Measurements from ENCODE around the gene ABLIM2. TPM values are rescaled to one million over a fixed set of nuclear protein-coding genes. Genes with fewer than 3 reads are reported as not detected.
A peak's percentile ranks its signal among the peaks of the same experiment; 100 is the strongest.

The ABLIM2 gene
- total RNA-seq, 4 donors from 2014 or later = 177 to 281 (median 244) TPM

GRCh38 chr4:8164687-8165086, 6.1 kb upstream of the ABLIM2 start:
- no peaks in the 10 kb centered on the region for H3K9me3 ChIP-seq
- peaks cover 53 to 64% of the 10 kb centered on the region in 2 donors for H3K4me1 ChIP-seq
- TF ChIP-seq POLR2A (IDR thresholded peaks at IDR 0.05) = no peak
- TF ChIP-seq, protein P1, sequence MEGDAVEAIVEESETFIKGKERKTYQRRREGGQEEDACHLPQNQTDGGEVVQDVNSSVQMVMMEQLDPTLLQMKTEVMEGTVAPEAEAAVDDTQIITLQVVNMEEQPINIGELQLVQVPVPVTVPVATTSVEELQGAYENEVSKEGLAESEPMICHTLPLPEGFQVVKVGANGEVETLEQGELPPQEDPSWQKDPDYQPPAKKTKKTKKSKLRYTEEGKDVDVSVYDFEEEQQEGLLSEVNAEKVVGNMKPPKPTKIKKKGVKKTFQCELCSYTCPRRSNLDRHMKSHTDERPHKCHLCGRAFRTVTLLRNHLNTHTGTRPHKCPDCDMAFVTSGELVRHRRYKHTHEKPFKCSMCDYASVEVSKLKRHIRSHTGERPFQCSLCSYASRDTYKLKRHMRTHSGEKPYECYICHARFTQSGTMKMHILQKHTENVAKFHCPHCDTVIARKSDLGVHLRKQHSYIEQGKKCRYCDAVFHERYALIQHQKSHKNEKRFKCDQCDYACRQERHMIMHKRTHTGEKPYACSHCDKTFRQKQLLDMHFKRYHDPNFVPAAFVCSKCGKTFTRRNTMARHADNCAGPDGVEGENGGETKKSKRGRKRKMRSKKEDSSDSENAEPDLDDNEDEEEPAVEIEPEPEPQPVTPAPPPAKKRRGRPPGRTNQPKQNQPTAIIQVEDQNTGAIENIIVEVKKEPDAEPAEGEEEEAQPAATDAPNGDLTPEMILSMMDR (IDR thresholded peaks at IDR 0.05 in 4 of 5, conservative IDR thresholded peaks at IDR 0.05 in 1 of 5) = no peak
- ATAC-seq = no peak
- intact Hi-C loops (cut with DNase I; ENCODE audit: low total_unique reads) = loop anchor here (1.0 to 2.0 kb wide), 5 partner anchors 20 to 96 kb away; no protein-coding TSS in a partner anchor
- in situ Hi-C loops (cut with MboI; ENCODE audit: low sequenced_read_pairs in 4 of 4) = loop anchor here (5.0 to 10.0 kb wide), 2 partner anchors 60 to 62 kb away; no protein-coding TSS in a partner anchor
- DNase-seq = peak in 1 of 2 donors; percentile 37
- H3K27me3 ChIP-seq = no peaks in the 10 kb centered on the region
- peak overlapping the region; percentile 86 to 99 (median 97) for H3K27ac ChIP-seq
- no peaks in the 10 kb centered on the region for H3K36me3 ChIP-seq
- no peak overlapping the region for H3K4me3 ChIP-seq

DNA sequence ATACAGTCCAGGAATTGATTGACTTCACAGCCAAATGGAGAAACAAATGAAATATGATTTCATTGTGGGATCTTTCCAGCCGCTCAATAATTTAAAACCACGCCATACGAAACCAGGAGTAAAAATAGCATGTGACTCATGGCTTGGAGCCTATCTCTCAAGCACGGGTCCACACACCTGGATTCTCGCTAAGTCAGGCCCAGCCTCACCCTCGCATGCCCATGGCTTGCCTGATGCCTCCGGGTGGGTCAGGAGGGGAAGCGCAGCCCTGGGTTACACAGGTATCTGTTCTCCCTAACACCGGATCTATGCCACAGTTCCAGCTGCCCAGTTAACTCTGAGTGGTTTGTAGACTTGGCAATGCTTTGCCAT, 5.6 kb upstream of the ABLIM2 start:
- Histone ChIP-seq H3K36me3 (no peaks in the 10 kb centered on the region), H3K27ac (peak overlapping the region; percentile 86 to 99 (median 97)), H3K27me3 (no peaks in the 10 kb centered on the region), H3K4me3 (peak overlapping the region in 2 of 4 donors; percentile 25 to 32), H3K4me1 (peaks cover 53 to 63% of the 10 kb centered on the region in 2 donors), H3K9me3 (no peaks in the 10 kb centered on the region)
- peak; percentile 43 to 53 for ATAC-seq
- intact Hi-C loops (cut with DNase I; ENCODE audit: low total_unique reads) = loop anchor here (2.0 kb wide), 1 partner anchor 39 kb away; no protein-coding TSS in a partner anchor
- in situ Hi-C loops (cut with MboI; ENCODE audit: low sequenced_read_pairs in 4 of 4) = loop anchor here in 3 of 4 donors (10.0 kb wide), 1 partner anchor 59 kb away; no protein-coding TSS in a partner anchor
- peak in 1 of 2 donors; percentile 75 for TF ChIP-seq POLR2A (IDR thresholded peaks at IDR 0.05)
- TF ChIP-seq, protein P1 (IDR thresholded peaks at IDR 0.05 in 4 of 5, conservative IDR thresholded peaks at IDR 0.05 in 1 of 5) = no peak
- peak; percentile 82 to 91 for DNase-seq

GRCh38 chr4:8163436-8164193, 5.0 kb upstream of the ABLIM2 start:
- peak in 1 of 2 donors; percentile 56 for DNase-seq
- TF ChIP-seq, protein P1 (IDR thresholded peaks at IDR 0.05 in 4 of 5, conservative IDR thresholded peaks at IDR 0.05 in 1 of 5) = no peak
- peak in 1 of 2 donors; percentile 83 for TF ChIP-seq POLR2A (IDR thresholded peaks at IDR 0.05)
- Histone ChIP-seq H3K4me3 (peak overlapping the region in 3 of 4 donors; percentile 21 to 32 (median 25)), H3K27me3 (no peaks in the 10 kb centered on the region), H3K4me1 (peaks cover 50 to 58% of the 10 kb centered on the region in 2 donors), H3K36me3 (no peaks in the 10 kb centered on the region), H3K9me3 (no peaks in the 10 kb centered on the region), H3K27ac (peak overlapping the region; percentile 86 to 99 (median 97))
- in situ Hi-C loops (cut with MboI; ENCODE audit: low sequenced_read_pairs in 4 of 4) (loop anchor here in 3 of 4 donors (10.0 kb wide), 1 partner anchor 59 kb away; no protein-coding TSS in a partner anchor), intact Hi-C loops (cut with DNase I; ENCODE audit: low total_unique reads) (loop anchor here (2.0 kb wide), 1 partner anchor 39 kb away; no protein-coding TSS in a partner anchor)
- ATAC-seq = no peak

DNA sequence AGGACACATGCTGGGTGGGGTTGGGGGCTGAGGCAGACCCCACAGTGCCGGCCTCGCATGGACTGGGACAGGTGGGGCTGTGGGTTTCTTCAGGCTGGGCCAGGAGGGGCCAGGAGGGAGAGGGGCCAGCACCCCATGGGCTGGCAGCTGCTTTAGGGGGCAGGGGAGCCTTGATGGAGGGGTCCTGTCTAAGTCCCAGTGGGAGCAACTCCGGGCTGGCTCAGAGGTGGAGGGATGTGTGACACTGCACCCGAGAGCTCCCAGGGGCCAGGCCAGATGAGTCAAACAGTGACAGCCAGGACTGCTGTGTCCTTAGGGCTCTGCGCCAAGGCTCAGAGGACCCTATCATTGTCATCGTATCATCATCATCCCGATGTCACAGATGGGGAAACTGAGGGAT, 4.4 kb upstream of the ABLIM2 start:
- Histone ChIP-seq H3K27ac (peak overlapping the region; percentile 86 to 99 (median 97)), H3K36me3 (no peaks in the 10 kb centered on the region), H3K4me1 (peaks cover 48 to 54% of the 10 kb centered on the region in 2 donors), H3K27me3 (no peaks in the 10 kb centered on the region), H3K4me3 (peak overlapping the region in 1 of 4 donors; percentile 32), H3K9me3 (no peaks in the 10 kb centered on the region)
- intact Hi-C loops (cut with DNase I; ENCODE audit: low total_unique reads) (no loop called here), in situ Hi-C loops (cut with MboI; ENCODE audit: low sequenced_read_pairs in 4 of 4) (loop anchor here in 3 of 4 donors (10.0 kb wide), 1 partner anchor 58 kb away; no protein-coding TSS in a partner anchor)
- peak in 1 of 2 donors; percentile 39 for TF ChIP-seq POLR2A (IDR thresholded peaks at IDR 0.05)
- TF ChIP-seq, protein P1 (IDR thresholded peaks at IDR 0.05 in 4 of 5, conservative IDR thresholded peaks at IDR 0.05 in 1 of 5) = no peak
- ATAC-seq (no peak), DNase-seq (peak in 1 of 2 donors; percentile 72)

Data from gastrocnemius medialis (tissue), 4 donors.